ENCODE data around the gene DPP6. TPM values are rescaled to one million over a fixed set of nuclear protein-coding genes. Genes with fewer than 3 reads are reported as not detected.

DPP6 gene
- total and polyA plus RNA-seq, 2 experiments from 2014 or later, result not detected

DNA sequence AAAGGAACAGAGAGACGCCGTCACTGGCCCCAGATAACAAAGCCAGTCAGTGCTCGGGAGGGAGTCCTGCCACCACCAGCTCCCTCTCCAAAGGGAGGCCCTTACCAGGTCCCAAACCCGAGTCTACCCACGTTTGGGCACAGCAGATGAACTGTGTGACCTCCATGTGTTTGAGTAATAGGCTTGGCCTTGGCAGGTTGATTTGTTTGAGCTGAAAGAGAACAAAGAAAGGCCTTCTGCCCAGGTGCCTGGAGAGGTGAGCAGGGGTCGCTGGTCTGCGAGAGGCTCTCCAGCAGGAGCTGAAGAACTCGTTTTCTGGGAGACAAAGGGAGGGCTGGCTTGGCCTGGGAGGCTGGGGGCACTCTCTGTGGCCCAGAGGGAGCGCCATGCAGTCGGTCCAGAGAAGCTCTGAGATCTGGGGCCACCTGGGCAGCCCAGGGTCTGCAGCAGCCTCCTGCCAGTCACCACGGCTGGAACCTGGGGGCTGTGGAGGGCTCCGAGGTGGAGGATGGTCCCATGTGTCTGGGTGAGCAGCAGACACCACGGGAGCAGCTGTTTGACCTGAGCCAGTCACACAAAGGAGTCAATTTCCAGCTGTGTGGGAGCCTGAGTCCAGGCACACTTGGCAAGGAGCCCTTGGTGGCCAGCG is 851.0 kb downstream of the DPP6 start:
- no peaks in the 10 kb centered on the region for H4K20me1 ChIP-seq (replicated peaks; ENCODE audit: insufficient read depth)
- ATAC-seq (no peak), DNase-seq (ENCODE audit: low spot score) (no peak)
- H3K4me1 ChIP-seq (ENCODE audit: insufficient read depth), result no peaks in the 10 kb centered on the region
- no peak overlapping the region for H3K4me3 ChIP-seq
- no peak overlapping the region for H3K27ac ChIP-seq (ENCODE audit: low read depth)
- no peaks in the 10 kb centered on the region for H3K27me3 ChIP-seq (ENCODE audit: insufficient read depth)
- H2AFZ ChIP-seq, result no peak overlapping the region
- Mint-ChIP-seq H3K27ac (no peak overlapping the region), H3K4me1 (no peaks in the 10 kb centered on the region), H3K36me3 (ENCODE audit: low read depth) (peaks cover 8% of the 10 kb centered on the region), H3K4me3 (no peak overlapping the region), H3K9me3 (peaks cover 33% of the 10 kb centered on the region), H3K27me3 (ENCODE audit: insufficient read depth, low read depth, poor library complexity) (no peaks in the 10 kb centered on the region)
- H3K4me2 ChIP-seq, result no peak overlapping the region
- no peaks in the 10 kb centered on the region; the same call in 1 of the 2 replicates for H3K36me3 ChIP-seq (ENCODE audit: insufficient read depth)
- H3F3A ChIP-seq (replicated peaks; ENCODE audit: low read depth), result no peaks in the 10 kb centered on the region
- H3K9me2 ChIP-seq (ENCODE audit: insufficient read depth), result no peaks in the 10 kb centered on the region
- TF ChIP-seq REST (IDR thresholded peaks at IDR 0.05; ENCODE audit: unreplicated experiment) (no peak), ZNF462 (CRISPR knock-in tag; IDR thresholded peaks at IDR 0.05) (no peak), ZNF331 (CRISPR knock-in tag; IDR thresholded peaks at IDR 0.05; ENCODE audit: low read depth) (no peak), NANOG (IDR thresholded peaks at IDR 0.05; ENCODE audit: borderline replicate concordance) (no peak), ETS1 (IDR thresholded peaks at IDR 0.05) (no peak), CREB1 (CRISPR knock-in tag; IDR thresholded peaks at IDR 0.05; ENCODE audit: low read depth) (no peak), ZNF114 (CRISPR knock-in tag; IDR thresholded peaks at IDR 0.05) (no peak), EZH2phosphoT487 (IDR thresholded peaks at IDR 0.05; ENCODE audit: unreplicated experiment) (no peak), STAT1 (IDR thresholded peaks at IDR 0.05; ENCODE audit: unreplicated experiment) (no peak), EZH2 (IDR thresholded peaks at IDR 0.05; ENCODE audit: low read depth, unreplicated experiment) (no peak), JUNB (IDR thresholded peaks at IDR 0.05; ENCODE audit: unreplicated experiment) (no peak)
- TF ChIP-seq, protein P1, sequence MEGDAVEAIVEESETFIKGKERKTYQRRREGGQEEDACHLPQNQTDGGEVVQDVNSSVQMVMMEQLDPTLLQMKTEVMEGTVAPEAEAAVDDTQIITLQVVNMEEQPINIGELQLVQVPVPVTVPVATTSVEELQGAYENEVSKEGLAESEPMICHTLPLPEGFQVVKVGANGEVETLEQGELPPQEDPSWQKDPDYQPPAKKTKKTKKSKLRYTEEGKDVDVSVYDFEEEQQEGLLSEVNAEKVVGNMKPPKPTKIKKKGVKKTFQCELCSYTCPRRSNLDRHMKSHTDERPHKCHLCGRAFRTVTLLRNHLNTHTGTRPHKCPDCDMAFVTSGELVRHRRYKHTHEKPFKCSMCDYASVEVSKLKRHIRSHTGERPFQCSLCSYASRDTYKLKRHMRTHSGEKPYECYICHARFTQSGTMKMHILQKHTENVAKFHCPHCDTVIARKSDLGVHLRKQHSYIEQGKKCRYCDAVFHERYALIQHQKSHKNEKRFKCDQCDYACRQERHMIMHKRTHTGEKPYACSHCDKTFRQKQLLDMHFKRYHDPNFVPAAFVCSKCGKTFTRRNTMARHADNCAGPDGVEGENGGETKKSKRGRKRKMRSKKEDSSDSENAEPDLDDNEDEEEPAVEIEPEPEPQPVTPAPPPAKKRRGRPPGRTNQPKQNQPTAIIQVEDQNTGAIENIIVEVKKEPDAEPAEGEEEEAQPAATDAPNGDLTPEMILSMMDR (conservative IDR thresholded peaks at IDR 0.05; ENCODE audit: low read depth in 2 of 2), result no peak
- H3K79me2 ChIP-seq (replicated peaks; ENCODE audit: insufficient read depth), result no peaks in the 10 kb centered on the region
